HG03097 (cell line): ENCODE data around the gene PRR22.

Source experiments
- ATAC-seq: cut with Tn5 transposase; IDR thresholded peaks from one replicate; pipeline ENCODE4 v1.9.1; 2021; ENCODE audit not compliant: unreplicated experiment, low FRiP score

The PRR22 gene

GRCh38 chr19:5814123-5814851 is 29.7 kb upstream of the PRR22 start:
- no peak for ATAC-seq

GRCh38 chr19:5811117-5811516 is 26.6 kb upstream of the PRR22 start:
- no peak for ATAC-seq

- ATAC-seq = no peak
Measured at GRCh38 chr19:5809469-5809868, 24.9 kb upstream of the PRR22 start.

GRCh38 chr19:5809053-5809452 is 24.5 kb upstream of the PRR22 start:
- no peak for ATAC-seq

GRCh38 chr19:5808120-5808816 is 23.7 kb upstream of the PRR22 start:
- ATAC-seq = no peak

GRCh38 chr19:5806905-5807304 is 22.4 kb upstream of the PRR22 start:
- no peak for ATAC-seq

- no peak for ATAC-seq
Measured at GRCh38 chr19:5806133-5806489, 21.6 kb upstream of the PRR22 start.

- no peak for ATAC-seq
Measured at GRCh38 chr19:5805462-5806132, 21.1 kb upstream of the PRR22 start.

- ATAC-seq = no peak
Measured at GRCh38 chr19:5804516-5805461, 20.2 kb upstream of the PRR22 start, which contains the start of gene NRTN. Gene NRTN, plus strand, starts transcription at chr19:5805067. Its CDS starts 19,099 bp downstream, at chr19:5824166.

GRCh38 chr19:5803752-5804515 is 19.4 kb upstream of the PRR22 start:
- ATAC-seq = no peak

- ATAC-seq = no peak
Measured at GRCh38 chr19:5803441-5803751, 18.9 kb upstream of the PRR22 start.

- no peak for ATAC-seq
Measured at GRCh38 chr19:5801796-5802619, 17.5 kb upstream of the PRR22 start.

- no peak for ATAC-seq
Measured at GRCh38 chr19:5800361-5801270, 16.1 kb upstream of the PRR22 start.

GRCh38 chr19:5799247-5800241 is 15.0 kb upstream of the PRR22 start:
- no peak for ATAC-seq

GRCh38 chr19:5798244-5798643 is 13.7 kb upstream of the PRR22 start:
- ATAC-seq = no peak

GRCh38 chr19:5795382-5795919 is 10.9 kb upstream of the PRR22 start:
- ATAC-seq = no peak

- no peak for ATAC-seq
Measured at GRCh38 chr19:5793188-5793587, 8.6 kb upstream of the PRR22 start.
